Spleen (tissue), 11 donors: ENCODE measurements around the gene UBR2. TPM values are rescaled to one million over a fixed set of nuclear protein-coding genes. Genes with fewer than 3 reads are reported as not detected.
"Not testable (repeated sequence)": the region's sequence is repeated elsewhere in the genome, so short reads cannot be mapped to it uniquely, and the experiment has no call there.

Experiments
- DNase-seq: peaks from one replicate; pipeline ENCODE4 v3.0.0-alpha.2; 2020
- H3K27ac ChIP-seq, 8 donors: fragments of 200-600 bp; sonication (generic) in 7 of 8; 1 replicate in 4 of 8; 2 replicates in 4 of 8; pipeline versions ENCODE4 v1.5.0 to v1.8.0; 2016 to 2021; ENCODE audit warnings: inconsistent platforms in 4 of 8, mild to moderate bottlenecking in 4 of 8, moderate library complexity in 1 of 8
- H3K27me3 ChIP-seq, 7 donors: fragments of 200-600 bp; sonication (generic) in 6 of 7; replicated peaks in 1 of 7; 1 replicate in 4 of 7; 2 replicates in 3 of 7; pipeline versions ENCODE4 v1.5.0 to v1.8.0; 2016 to 2021; ENCODE audit warnings: inconsistent platforms in 3 of 7, mild to moderate bottlenecking in 1 of 7
- H3K36me3 ChIP-seq, 6 donors: fragments of 200-600 bp; sonication (generic) in 5 of 6; 1 replicate in 4 of 6; 2 replicates in 2 of 6; pipeline versions ENCODE4 v1.5.0 to v1.8.0; 2016 to 2021; ENCODE audit warnings: inconsistent platforms in 2 of 6
- H3K4me1 ChIP-seq, 6 donors: fragments of 200-600 bp; sonication (generic) in 5 of 6; 1 replicate in 3 of 6; 2 replicates in 3 of 6; pipeline versions ENCODE4 v1.5.0 to v1.8.0; 2016 to 2021; ENCODE audit warnings: inconsistent platforms in 3 of 6
- H3K4me3 ChIP-seq, 8 donors: fragments of 200-600 bp; sonication (generic) in 7 of 8; 1 replicate in 4 of 8; 2 replicates in 4 of 8; pipeline versions ENCODE4 v1.5.0 to v1.8.0; 2016 to 2021; ENCODE audit warnings: inconsistent platforms in 4 of 8, mild to moderate bottlenecking in 4 of 8, moderate library complexity in 2 of 8
- H3K9me3 ChIP-seq, 8 donors: fragments of 200-600 bp; sonication (generic) in 7 of 8; 1 replicate in 4 of 8; 2 replicates in 4 of 8; pipeline versions ENCODE4 v1.5.0 to v1.8.0; 2016 to 2021; ENCODE audit warnings: inconsistent platforms in 4 of 8
- POLR2A ChIP-seq, 3 donors: fragments of 450-650 bp; IDR thresholded peaks; one replicate each; pipeline ENCODE4 v1.5.1; 2017; ENCODE audit warnings: antibody characterized with exemption in 3 of 3, mild to moderate bottlenecking in 1 of 3
- POLR2AphosphoS5 ChIP-seq, 3 donors: sonication (generic); formaldehyde crosslinking; IDR thresholded peaks; one replicate each; pipeline ENCODE4 v1.5.1; 2017; ENCODE audit warnings: antibody characterized with exemption in 3 of 3
- WGBS, 5 donors: extraction: QIAGEN DNeasy Blood & Tissue Kit in 3 of 5; methylation state at CpG; one replicate each; pipeline versions ENCODE4 v1.1.5 to v1.1.7; 2013 to 2018; 5-methylcytosine and 5-hydroxymethylcytosine counted together
- intact Hi-C: fragments of 100-400 bp; cut with DNase I; formaldehyde crosslinking; loops from one replicate; pipeline ENCODE4 v1.15.0; 2023; ENCODE audit warnings: low total_unique reads
- polyA plus RNA-seq, 3 donors: library from polyadenylated mRNA; stranded (reverse); fragments of 200-250 nt; gene quantifications; one replicate each; pipeline ENCODE4 v1.2.1, GENCODE V29; 2013
- total RNA-seq, 7 donors: library from RNA; depleted of rRNA in 3 of 7; stranded (reverse); fragments of >200 nt in 3 of 7; fragmentation: NEBNext Ultra II Directional in 4 of 7; extraction: Animal tissue kit (Norgen Biotek cat#: 25700) in 4 of 7; gene quantifications; one replicate each; pipeline versions ENCODE4 v1.1.0 to v1.2.1, GENCODE V29; 2016 to 2021
- TF ChIP-seq, protein P1 (sequence below), 11 experiments: fragments of 200-600 bp in 7 of 11; fragments of 450-650 bp in 4 of 11; sonication (generic) in 4 of 11; IDR thresholded peaks in 8 of 11; conservative IDR thresholded peaks in 3 of 11; 1 replicate in 7 of 11; 2 replicates in 4 of 11; pipeline versions ENCODE4 v1.4.0 to v1.8.0; 2016 to 2021; ENCODE audit warnings: antibody characterized with exemption in 11 of 11, inconsistent platforms in 4 of 11, mild to moderate bottlenecking in 1 of 11
- donor health status: healthy with polysubstance abuse.
- donor health status: DM: no; HTN: no; CAD: no; lungs with moderate emphysema.
- donor health status: DM: no; HTN: no; CAD: no.
- donor health status: Bipolar disorder and iron deficiency.
- donor health status: healthy.
- donor health status: DM: no; HTN: no; CAD: no.
- donor health status: DM: yes; HTN: yes; CAD: no.

Gene UBR2
- total and polyA plus RNA-seq, 10 donors: 7.4 to 51.8 (median 43.7) TPM

DNA sequence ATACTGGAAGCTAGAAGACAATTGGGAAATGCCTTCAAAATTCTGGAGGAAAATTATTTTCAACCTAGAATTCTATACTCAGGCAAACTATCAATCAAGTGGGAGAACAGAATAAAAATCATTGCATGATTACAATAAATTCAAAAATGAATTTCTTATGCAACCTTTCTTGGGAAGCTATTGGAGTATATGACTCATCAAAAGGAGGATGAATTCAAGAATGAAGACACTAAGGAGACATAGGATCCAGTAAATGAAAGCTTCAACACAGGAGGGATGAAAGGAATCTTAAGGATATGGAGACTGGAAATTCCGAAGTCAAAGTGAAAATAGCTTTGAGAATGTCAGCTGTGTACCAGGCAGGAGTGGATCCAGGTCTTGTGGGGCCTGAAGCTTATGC is 12.6 kb upstream of the UBR2 start:
- intact Hi-C loops: no loop called here
- no peaks in the 10 kb centered on the region for H3K36me3 ChIP-seq
- no peak overlapping the region for H3K4me3 ChIP-seq
- 81 to 91% (median 87%) methylated on average over 1 of the region's 1 CpG for WGBS, 5 donors
- no peak for DNase-seq
- peaks cover 0 to 25% (median 14%) of the 10 kb centered on the region in 6 donors for H3K4me1 ChIP-seq
- TF ChIP-seq POLR2A (IDR thresholded peaks at IDR 0.05) (no peak), POLR2AphosphoS5 (IDR thresholded peaks at IDR 0.05) (no peak)
- TF ChIP-seq, protein P1, sequence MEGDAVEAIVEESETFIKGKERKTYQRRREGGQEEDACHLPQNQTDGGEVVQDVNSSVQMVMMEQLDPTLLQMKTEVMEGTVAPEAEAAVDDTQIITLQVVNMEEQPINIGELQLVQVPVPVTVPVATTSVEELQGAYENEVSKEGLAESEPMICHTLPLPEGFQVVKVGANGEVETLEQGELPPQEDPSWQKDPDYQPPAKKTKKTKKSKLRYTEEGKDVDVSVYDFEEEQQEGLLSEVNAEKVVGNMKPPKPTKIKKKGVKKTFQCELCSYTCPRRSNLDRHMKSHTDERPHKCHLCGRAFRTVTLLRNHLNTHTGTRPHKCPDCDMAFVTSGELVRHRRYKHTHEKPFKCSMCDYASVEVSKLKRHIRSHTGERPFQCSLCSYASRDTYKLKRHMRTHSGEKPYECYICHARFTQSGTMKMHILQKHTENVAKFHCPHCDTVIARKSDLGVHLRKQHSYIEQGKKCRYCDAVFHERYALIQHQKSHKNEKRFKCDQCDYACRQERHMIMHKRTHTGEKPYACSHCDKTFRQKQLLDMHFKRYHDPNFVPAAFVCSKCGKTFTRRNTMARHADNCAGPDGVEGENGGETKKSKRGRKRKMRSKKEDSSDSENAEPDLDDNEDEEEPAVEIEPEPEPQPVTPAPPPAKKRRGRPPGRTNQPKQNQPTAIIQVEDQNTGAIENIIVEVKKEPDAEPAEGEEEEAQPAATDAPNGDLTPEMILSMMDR (IDR thresholded peaks at IDR 0.05 in 8 of 11, conservative IDR thresholded peaks at IDR 0.05 in 3 of 11): no peak
- H3K27me3 ChIP-seq: peaks cover 0 to 14% (median 0%) of the 10 kb centered on the region in 7 donors
- peaks cover 0 to 6% (median 0%) of the 10 kb centered on the region in 8 donors for H3K9me3 ChIP-seq
- no peak overlapping the region for H3K27ac ChIP-seq

DNA sequence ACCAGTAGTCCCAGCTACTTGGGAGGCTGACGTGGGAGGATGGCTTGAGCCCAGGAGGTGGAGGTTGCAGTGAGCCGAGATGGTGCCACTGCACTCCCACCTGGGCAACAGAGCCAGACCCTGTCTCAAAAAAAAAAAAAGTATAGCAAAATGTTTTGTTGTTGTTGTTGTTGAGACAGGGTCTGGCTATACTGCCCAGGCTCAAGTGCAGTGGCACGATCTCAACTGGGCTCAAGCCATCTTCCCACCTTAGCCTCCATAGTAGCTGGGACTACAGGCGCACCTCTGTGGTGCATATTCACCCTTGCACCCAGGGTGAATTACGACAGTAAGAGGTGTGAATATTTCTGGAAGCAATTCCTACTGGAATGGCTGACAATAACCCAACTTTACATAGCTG is 11.4 kb upstream of the UBR2 start:
- peaks cover 0 to 6% (median 0%) of the 10 kb centered on the region in 8 donors for H3K9me3 ChIP-seq
- intact Hi-C loops: no loop called here
- DNase-seq: no peak
- H3K36me3 ChIP-seq: no peaks in the 10 kb centered on the region
- no peak for TF ChIP-seq POLR2A (IDR thresholded peaks at IDR 0.05)
- H3K4me3 ChIP-seq: no peak overlapping the region
- 76 to 96% (median 85%) methylated on average over 5 of the region's 5 CpGs for WGBS, 5 donors
- peaks cover 0 to 18% (median 9%) of the 10 kb centered on the region in 6 donors for H3K4me1 ChIP-seq
- no peak overlapping the region for H3K27ac ChIP-seq
- peaks cover 0 to 14% (median 0%) of the 10 kb centered on the region in 7 donors for H3K27me3 ChIP-seq

DNA sequence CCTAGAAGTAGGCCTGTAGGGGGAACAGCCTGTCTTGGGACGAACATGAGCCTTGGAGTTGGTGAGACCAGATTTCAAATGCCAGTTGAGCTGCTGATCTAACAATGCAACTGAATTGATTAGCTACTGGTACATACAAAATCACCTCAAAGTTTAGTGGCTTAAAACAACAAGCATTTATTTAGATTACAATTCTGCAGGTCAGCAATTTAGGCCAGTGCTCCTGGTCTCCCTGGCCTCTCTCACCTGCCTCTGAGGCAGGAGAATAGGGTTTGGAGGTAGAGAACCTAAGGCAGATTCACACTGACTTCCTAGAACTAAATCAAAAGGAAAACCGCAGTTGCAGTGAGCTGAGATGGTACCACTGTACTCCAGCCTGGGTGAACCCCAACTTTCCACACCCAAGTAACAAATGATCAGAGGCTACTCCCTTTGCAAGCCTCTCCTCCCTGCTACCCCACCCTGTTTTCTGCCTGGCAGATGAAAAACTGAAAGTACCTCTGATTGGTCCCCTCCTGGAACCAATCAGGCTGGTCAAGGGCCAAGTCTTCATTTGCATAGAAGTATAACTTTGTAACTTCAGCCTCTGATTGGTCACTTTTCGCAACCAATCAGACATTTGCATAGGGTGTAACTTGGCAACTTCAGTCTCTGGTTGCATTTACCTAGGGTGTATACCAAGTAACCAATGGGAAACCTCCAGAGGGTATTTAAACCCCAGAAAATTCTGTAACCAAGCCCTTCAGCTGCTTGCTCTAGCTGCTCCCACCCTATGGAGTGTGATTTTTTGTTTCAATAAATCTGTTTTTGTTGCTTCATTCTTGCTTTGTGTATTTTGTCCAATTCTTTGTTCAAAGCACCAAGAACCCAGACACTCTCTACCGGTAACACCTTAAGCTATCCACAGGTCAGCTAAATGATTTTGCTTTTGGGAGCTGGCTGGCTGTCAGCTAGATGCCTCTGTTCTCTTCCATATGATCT is 8.1 kb upstream of the UBR2 start:
- Histone ChIP-seq H3K4me1 (peaks cover 0 to 8% (median 2%) of the 10 kb centered on the region in 6 donors), H3K36me3 (no peaks in the 10 kb centered on the region), H3K27ac (no peak overlapping the region), H3K4me3 (no peak overlapping the region), H3K27me3 (peaks cover 0 to 14% (median 0%) of the 10 kb centered on the region in 7 donors), H3K9me3 (peaks cover 0 to 6% (median 0%) of the 10 kb centered on the region in 8 donors)
- WGBS, 5 donors: 94 to 100% (median 98%) methylated on average over 4 of the region's 4 CpGs
- no peak for DNase-seq
- TF ChIP-seq, protein P1 (IDR thresholded peaks at IDR 0.05 in 8 of 11, conservative IDR thresholded peaks at IDR 0.05 in 3 of 11): no peak
- no peak for TF ChIP-seq POLR2A (IDR thresholded peaks at IDR 0.05)
- no peak for TF ChIP-seq POLR2AphosphoS5 (IDR thresholded peaks at IDR 0.05)
- intact Hi-C loops: no loop called here

DNA sequence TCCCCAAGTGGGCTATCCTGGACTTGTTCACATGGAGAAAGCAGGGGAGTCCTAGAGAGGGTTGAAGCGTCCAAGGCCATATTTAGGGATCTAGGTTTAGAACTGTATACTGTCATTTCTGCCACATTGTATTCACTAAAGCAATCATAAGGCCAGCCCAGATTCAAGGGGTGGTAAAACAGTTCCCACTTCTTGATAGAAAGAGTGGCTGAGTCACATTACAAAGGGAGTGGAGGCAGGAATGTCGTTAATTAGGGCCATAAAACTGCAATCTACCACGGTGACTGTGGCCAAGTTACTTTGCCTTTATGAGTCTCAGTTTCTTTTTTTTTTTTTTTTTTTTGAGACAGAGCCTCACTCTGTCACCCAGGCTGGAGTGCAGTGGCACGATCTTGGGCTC is 7.4 kb upstream of the UBR2 start:
- no peak overlapping the region for H3K4me3 ChIP-seq
- H3K9me3 ChIP-seq: peaks cover 0 to 6% (median 0%) of the 10 kb centered on the region in 8 donors
- H3K36me3 ChIP-seq: no peaks in the 10 kb centered on the region
- intact Hi-C loops: no loop called here
- H3K4me1 ChIP-seq: peaks cover 0 to 8% (median 2%) of the 10 kb centered on the region in 6 donors
- no peak for TF ChIP-seq POLR2AphosphoS5 (IDR thresholded peaks at IDR 0.05)
- TF ChIP-seq, protein P1 (IDR thresholded peaks at IDR 0.05 in 8 of 11, conservative IDR thresholded peaks at IDR 0.05 in 3 of 11): no peak
- H3K27ac ChIP-seq: no peak overlapping the region
- WGBS, 5 donors: 84 to 93% (median 90%) methylated on average over 4 of the region's 4 CpGs
- H3K27me3 ChIP-seq: peaks cover 0 to 14% (median 0%) of the 10 kb centered on the region in 7 donors
- DNase-seq: no peak

DNA sequence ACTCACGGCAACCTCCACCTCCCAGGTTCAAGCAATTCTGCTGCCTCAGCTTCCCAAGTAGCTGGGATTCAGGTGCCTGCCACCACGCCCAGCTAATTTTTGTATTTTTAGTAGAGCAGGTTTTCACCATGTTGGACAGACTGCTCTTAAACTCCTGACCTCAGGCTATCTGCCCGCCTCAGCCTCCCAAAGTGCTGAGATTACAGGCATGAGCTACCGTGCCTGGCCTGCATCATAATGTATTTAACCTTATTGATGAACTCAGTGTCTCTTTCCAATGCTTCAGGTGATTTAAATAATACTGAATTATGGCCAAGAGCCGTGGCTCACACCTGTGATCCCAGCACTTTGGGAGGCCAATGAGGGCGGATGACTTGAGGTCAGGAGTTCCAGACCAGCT is 4.6 kb upstream of the UBR2 start:
- H3K4me1 ChIP-seq, H3K36me3 ChIP-seq, intact Hi-C loops, H3K27ac ChIP-seq, H3K27me3 ChIP-seq, H3K4me3 ChIP-seq, H3K9me3 ChIP-seq, DNase-seq: not testable (repeated sequence)
- WGBS, 5 donors: 89 to 97% (median 92%) methylated on average over 6 of the region's 6 CpGs
